Neural cell (in vitro differentiated cells): Measurements from ENCODE around the gene SMCO1.
A peak's percentile ranks its signal among the peaks of the same experiment; 100 is the strongest.

Experiments used
- CTCF ChIP-seq: fragments of 450-650 bp; IDR thresholded peaks from 2 replicates; pipeline ENCODE4 v1.5.1; 2014; ENCODE audit warnings: antibody characterized with exemption, mild to moderate bottlenecking, moderate library complexity; ENCODE audit not compliant: poor library complexity, severe bottlenecking
- EP300 ChIP-seq: fragments of 450-650 bp; conservative IDR thresholded peaks from 2 replicates; pipeline ENCODE4 v1.6.1; 2014; ENCODE audit warnings: antibody characterized with exemption, mild to moderate bottlenecking, moderate library complexity; ENCODE audit not compliant: poor library complexity, severe bottlenecking
- EZH2 ChIP-seq: fragments of 200-600, 300-800 bp; shearing (Covaris generic), sonication (generic); IDR thresholded peaks from 2 replicates; pipeline ENCODE4 v1.6.1; 2014; ENCODE audit warnings: antibody characterized with exemption, low read length, borderline replicate concordance, mild to moderate bottlenecking; ENCODE audit not compliant: insufficient read depth, poor library complexity, severe bottlenecking

GRCh38 chr3:196502775-196503195 is 12.4 kb downstream of the SMCO1 start:
- peak; percentile 22 for TF ChIP-seq CTCF
- TF ChIP-seq EZH2: no peak
- TF ChIP-seq EP300: no peak
